HEK293 (cell line): ENCODE results near the gene RRP7A.
"Not testable (repeated sequence)": the region's sequence is repeated elsewhere in the genome, so short reads cannot be mapped to it uniquely, and the experiment has no call there.

Source experiments
- KLF8 ChIP-seq: fragments of 450-650 bp; formaldehyde crosslinking; IDR thresholded peaks from 2 replicates; pipeline ENCODE4 v1.5.1; 2016; ENCODE audit warnings: missing biosample characterization, missing genetic modification characterization
- TF ChIP-seq, protein P1 (sequence below): fragments of 450-650 bp; formaldehyde crosslinking; IDR thresholded peaks from 2 replicates; pipeline ENCODE4 v1.5.1; 2016; ENCODE audit warnings: missing biosample characterization, missing genetic modification characterization
- TF ChIP-seq, protein P2 (sequence below): fragments of 450-650 bp; formaldehyde crosslinking; IDR thresholded peaks from 2 replicates; pipeline ENCODE4 v1.5.1; 2016; ENCODE audit warnings: missing biosample characterization, missing genetic modification characterization, low read depth

DNA sequence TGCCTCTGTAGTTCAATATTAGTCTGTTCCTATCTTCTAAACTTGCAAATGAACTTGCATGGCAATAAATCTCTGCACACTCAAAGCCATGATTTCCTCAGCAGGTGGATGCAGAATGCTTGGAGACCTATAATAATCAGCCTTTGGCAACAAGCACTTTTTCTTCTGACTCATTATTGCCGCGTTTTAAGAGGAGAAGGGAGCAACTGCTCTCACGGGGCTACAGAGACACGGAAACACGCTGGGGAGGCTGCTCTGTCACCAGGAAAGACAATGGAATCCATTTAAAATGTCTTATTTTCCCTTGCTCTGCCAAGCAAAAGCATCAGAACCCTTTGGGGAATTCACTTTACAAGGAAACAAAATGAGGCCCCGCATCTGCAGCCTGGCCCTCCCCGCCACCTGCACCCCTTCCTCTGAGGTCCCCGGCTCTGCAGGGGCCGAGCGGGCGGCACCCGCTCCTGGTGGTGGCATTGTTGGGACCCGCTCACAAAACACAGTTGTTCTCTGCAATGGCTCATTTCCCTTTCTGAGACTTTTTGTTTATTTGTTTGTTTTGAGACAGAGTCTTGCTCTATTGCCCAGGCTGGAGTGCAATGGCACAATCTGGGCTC lies 35.9 kb downstream of the RRP7A start:
- TF ChIP-seq KLF8 (tag by site-specific recombination) = not testable (repeated sequence)
- TF ChIP-seq, protein P1, sequence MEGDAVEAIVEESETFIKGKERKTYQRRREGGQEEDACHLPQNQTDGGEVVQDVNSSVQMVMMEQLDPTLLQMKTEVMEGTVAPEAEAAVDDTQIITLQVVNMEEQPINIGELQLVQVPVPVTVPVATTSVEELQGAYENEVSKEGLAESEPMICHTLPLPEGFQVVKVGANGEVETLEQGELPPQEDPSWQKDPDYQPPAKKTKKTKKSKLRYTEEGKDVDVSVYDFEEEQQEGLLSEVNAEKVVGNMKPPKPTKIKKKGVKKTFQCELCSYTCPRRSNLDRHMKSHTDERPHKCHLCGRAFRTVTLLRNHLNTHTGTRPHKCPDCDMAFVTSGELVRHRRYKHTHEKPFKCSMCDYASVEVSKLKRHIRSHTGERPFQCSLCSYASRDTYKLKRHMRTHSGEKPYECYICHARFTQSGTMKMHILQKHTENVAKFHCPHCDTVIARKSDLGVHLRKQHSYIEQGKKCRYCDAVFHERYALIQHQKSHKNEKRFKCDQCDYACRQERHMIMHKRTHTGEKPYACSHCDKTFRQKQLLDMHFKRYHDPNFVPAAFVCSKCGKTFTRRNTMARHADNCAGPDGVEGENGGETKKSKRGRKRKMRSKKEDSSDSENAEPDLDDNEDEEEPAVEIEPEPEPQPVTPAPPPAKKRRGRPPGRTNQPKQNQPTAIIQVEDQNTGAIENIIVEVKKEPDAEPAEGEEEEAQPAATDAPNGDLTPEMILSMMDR (tag by site-specific recombination) = not testable (repeated sequence)
- TF ChIP-seq, protein P2, sequence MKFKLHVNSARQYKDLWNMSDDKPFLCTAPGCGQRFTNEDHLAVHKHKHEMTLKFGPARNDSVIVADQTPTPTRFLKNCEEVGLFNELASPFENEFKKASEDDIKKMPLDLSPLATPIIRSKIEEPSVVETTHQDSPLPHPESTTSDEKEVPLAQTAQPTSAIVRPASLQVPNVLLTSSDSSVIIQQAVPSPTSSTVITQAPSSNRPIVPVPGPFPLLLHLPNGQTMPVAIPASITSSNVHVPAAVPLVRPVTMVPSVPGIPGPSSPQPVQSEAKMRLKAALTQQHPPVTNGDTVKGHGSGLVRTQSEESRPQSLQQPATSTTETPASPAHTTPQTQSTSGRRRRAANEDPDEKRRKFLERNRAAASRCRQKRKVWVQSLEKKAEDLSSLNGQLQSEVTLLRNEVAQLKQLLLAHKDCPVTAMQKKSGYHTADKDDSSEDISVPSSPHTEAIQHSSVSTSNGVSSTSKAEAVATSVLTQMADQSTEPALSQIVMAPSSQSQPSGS (tag by site-specific recombination) = not testable (repeated sequence)
